Activated naive CD4-positive, alpha-beta T cell (primary cell): Measurements from ENCODE around the gene OVAAL.

Source experiments
- DNase-seq, 4 experiments: peaks; one replicate each; lab custom pipeline; 2025; lab: John Stamatoyannopoulos, UW

OVAAL gene

GRCh38 chr1:180558664-180559063 lies at the start of gene OVAAL:
Gene OVAAL (plus strand): TSS chr1:180558964.
- DNase-seq = no peak

GRCh38 chr1:180510882-180511281 lies 47.9 kb upstream of the OVAAL start:
- no peak for DNase-seq

GRCh38 chr1:180513531-180513930 lies 45.2 kb upstream of the OVAAL start:
- DNase-seq = no peak

- no peak for DNase-seq
Observed at GRCh38 chr1:180515364-180515763, 43.4 kb upstream of the OVAAL start.

- peak in 2 of 4 experiments; percentile 7 to 13 for DNase-seq
Observed at GRCh38 chr1:180515857-180516388, 42.8 kb upstream of the OVAAL start.

- no peak for DNase-seq
Observed at GRCh38 chr1:180519846-180520245, 38.9 kb upstream of the OVAAL start.

GRCh38 chr1:180521474-180522212 lies 37.1 kb upstream of the OVAAL start:
- no peak for DNase-seq

- DNase-seq = no peak
Observed at GRCh38 chr1:180522213-180522515, 36.6 kb upstream of the OVAAL start.

- no peak for DNase-seq
Observed at GRCh38 chr1:180524160-180524914, 34.4 kb upstream of the OVAAL start.

GRCh38 chr1:180524915-180525714 lies 33.6 kb upstream of the OVAAL start:
- no peak for DNase-seq

GRCh38 chr1:180525715-180526039 lies 33.1 kb upstream of the OVAAL start:
- no peak for DNase-seq

- DNase-seq = no peak
Observed at GRCh38 chr1:180527101-180527669, 31.6 kb upstream of the OVAAL start.

- no peak for DNase-seq
Observed at GRCh38 chr1:180528868-180529470, 29.8 kb upstream of the OVAAL start.

- DNase-seq = no peak
Observed at GRCh38 chr1:180530501-180530900, 28.3 kb upstream of the OVAAL start.

GRCh38 chr1:180532854-180533253 lies 25.9 kb upstream of the OVAAL start:
- no peak for DNase-seq

GRCh38 chr1:180533266-180533987 lies 25.3 kb upstream of the OVAAL start:
- DNase-seq = peak in 3 of 4 experiments; percentile 9 to 46 (median 14)

GRCh38 chr1:180534214-180534613 lies 24.6 kb upstream of the OVAAL start:
- no peak for DNase-seq

- DNase-seq = no peak
Observed at GRCh38 chr1:180535418-180535999, 23.3 kb upstream of the OVAAL start.

GRCh38 chr1:180536821-180537372 lies 21.9 kb upstream of the OVAAL start:
- DNase-seq = no peak

- DNase-seq = no peak
Observed at GRCh38 chr1:180539136-180539535, 19.6 kb upstream of the OVAAL start.
